ENCODE results near the gene MRTO4. TPM values are rescaled to one million over a fixed set of nuclear protein-coding genes. Genes with fewer than 3 reads are reported as not detected.

Gene MRTO4
- total and polyA plus RNA-seq, 10 of the 15 experiments (the other 5 are each of a cell fraction or from before 2014, with no cell fraction given), result 43.5 to 99.5 (median 69.7) TPM

- CTCF ChIA-PET, result no interaction called here
- DNase-seq (ENCODE audit: low read depth, low spot score) (no peak), FAIRE-seq (no peak), ATAC-seq (no peak)
- RAD21 ChIA-PET (ENCODE audit: unreplicated experiment), result interaction anchor here (0.6 kb wide), 1 partner anchor 13 kb away, joined by 3 read pairs; no protein-coding TSS in a partner anchor
- Histone ChIP-seq H3K27ac (ENCODE audit: control insufficient read depth, insufficient read depth) (no peak overlapping the region), H2AFZ (ENCODE audit: control insufficient read depth, low read depth, low read length) (no peak overlapping the region), H3K79me2 (ENCODE audit: control insufficient read depth, insufficient read depth, low read length) (no peaks in the 10 kb centered on the region), H3K4me2 (ENCODE audit: control insufficient read depth, insufficient read depth) (no peak overlapping the region), H3K4me1 (ENCODE audit: control insufficient read depth, insufficient read depth, low read length) (no peaks in the 10 kb centered on the region), H3K9ac (ENCODE audit: control insufficient read depth, insufficient read depth, low read length) (no peak overlapping the region), H3K4me3 (no peak overlapping the region), H3K36me3 (ENCODE audit: control insufficient read depth in 2 of 2, insufficient read depth in 2 of 2, low read length in 1 of 2) (no peaks in the 10 kb centered on the region), H3K27me3 (replicated peaks in 1 of 2; ENCODE audit: control insufficient read depth in 2 of 2, insufficient read depth in 2 of 2, low read length in 1 of 2) (peaks cover 0 to 2% of the 10 kb centered on the region in 2 experiments; a peak in 2 of 4 replicates), H3K9me3 (replicated peaks; ENCODE audit: control insufficient read depth, insufficient read depth, low read length) (no peaks in the 10 kb centered on the region; the same call in 2 of the 3 replicates), H4K20me1 (ENCODE audit: control insufficient read depth, insufficient read depth) (no peaks in the 10 kb centered on the region)
- in situ Hi-C loops (cut with MboI) (no loop called here), intact Hi-C loops (cut with micrococcal nuclease; ENCODE audit: unreplicated experiment) (no loop called here)
- SMC1A ChIA-PET (ENCODE audit: uncharacterized antibody, unreplicated experiment), result no interaction called here
- WGBS (ENCODE audit: insufficient coverage, insufficient replicate concordance, low lambda C conversion rate, missing lambda C conversion rate), result 18% methylated on average over 8 of the region's 8 CpGs
- no TSS peak for BruUV-seq (replicated peaks)
- POLR2A ChIA-PET, result no interaction called here
- TF ChIP-seq PBX3 (IDR thresholded peaks at IDR 0.05; ENCODE audit: insufficient replicate concordance, low read depth, low read length), result no peak
- no peak for TF ChIP-seq RELB (IDR thresholded peaks at IDR 0.05; ENCODE audit: low read depth)
- TF ChIP-seq SRF (IDR thresholded peaks at IDR 0.05; ENCODE audit: low read depth in 2 of 2, low read length in 2 of 2), result no peak
- TF ChIP-seq RAD51 (IDR thresholded peaks at IDR 0.05), result no peak
- TF ChIP-seq RELA (IDR thresholded peaks at IDR 0.05; ENCODE audit: borderline replicate concordance, partially characterized antibody), result no peak
- TF ChIP-seq MEF2A (IDR thresholded peaks at IDR 0.05; ENCODE audit: insufficient read depth, low read depth, low read length), result no peak
- no peak for TF ChIP-seq RBBP5 (conservative IDR thresholded peaks at IDR 0.05)
- TF ChIP-seq PKNOX1 (IDR thresholded peaks at IDR 0.05), result no peak
- no peak for TF ChIP-seq E2F8 (IDR thresholded peaks at IDR 0.05; ENCODE audit: low read depth, partially characterized antibody)
- no peak for TF ChIP-seq SREBF2 (IDR thresholded peaks at IDR 0.05; ENCODE audit: low read length)
- TF ChIP-seq NKRF (conservative IDR thresholded peaks at IDR 0.05), result no peak
- TF ChIP-seq ZZZ3 (IDR thresholded peaks at IDR 0.05; ENCODE audit: control insufficient read depth, insufficient read length, low read depth), result no peak
- TF ChIP-seq MXI1 (IDR thresholded peaks at IDR 0.05; ENCODE audit: low read depth, low read length), result no peak
- TF ChIP-seq SP1 (IDR thresholded peaks at IDR 0.05; ENCODE audit: low read depth, low read length), result no peak
- no peak for TF ChIP-seq TCF7 (IDR thresholded peaks at IDR 0.05; ENCODE audit: borderline replicate concordance)
These were observed 33.3 kb downstream of the MRTO4 start for GRCh38 chr1:19284881-19285280.

All from GM12878 (cell line).